ENCODE data around the gene SNX2.

- TF ChIP-seq POLR2AphosphoS5 (IDR thresholded peaks at IDR 0.05; ENCODE audit: insufficient read depth in 1 of 2, low read depth in 1 of 2), result no peak
- no peak for TF ChIP-seq CTCF (IDR thresholded peaks at IDR 0.05)
Measured at GRCh38 chr5:122815218-122815767, 40.4 kb downstream of the SNX2 start.

Data from vagina (tissue), 2 donors.